K562 (cell line): ENCODE data around the gene SERP1. TPM values are rescaled to one million over a fixed set of nuclear protein-coding genes. Genes with fewer than 3 reads are reported as not detected.

Experiments
- ATAC-seq: fragments of 200-7000 bp; cut with Tn5 transposase; 3 replicates; pipeline ENCODE4 v1.9.1; 2020; ENCODE audit warnings: moderate library complexity
- BruUV-seq: library from RNA; stranded (reverse); fragments of 400-500 nt; replicated peaks from 2 replicates; lab custom pipeline; 2021; lab: Mats Ljungman, UMichigan
- CTCF ChIA-PET: fragments of 300-600 bp; formaldehyde crosslinking; extraction: SDS; loops from one replicate; lab custom pipeline; 2021; ENCODE audit warnings: low intra/inter-chr PET ratio; lab: Yijun Ruan, JAX
- POLR2A ChIA-PET: fragments of 300-600, 350-650 bp; sonication (Branson Sonifier 250); formaldehyde crosslinking; extraction: SDS; loops from one replicate; lab custom pipeline; 2021; ENCODE audit warnings: antibody characterized with exemption, inconsistent platforms; lab: Yijun Ruan, JAX
- DNase-seq, 4 experiments: peaks; one replicate each; pipeline versions ENCODE4 v3.0.0 to v3.0.0-alpha.2; 2011 to 2018; ENCODE audit warnings: low spot score in 3 of 4, mixed read lengths in 3 of 4; ENCODE audit errors: extremely low read depth in 1 of 4
- FAIRE-seq: peaks from 2 replicates; lab custom pipeline; 2011; peaks lifted over from hg19 to GRCh38; lab: Jason Lieb, UNC
- H2AFZ ChIP-seq: 2 replicates; pipeline ENCODE4 v1.6.0; 2011; ENCODE audit warnings: low read depth, low read length, control low read depth, inconsistent platforms
- H3K27ac ChIP-seq: fragments of 200-600 bp; 3 replicates; pipeline ENCODE4 v1.8.0; 2011; ENCODE audit warnings: low read depth, mild to moderate bottlenecking, control low read depth, inconsistent platforms, low read length, moderate library complexity, mixed read lengths; ENCODE audit errors: extremely low read depth
- H3K27me3 ChIP-seq, 2 experiments: fragments of 300-600 bp in 1 of 2; 2 replicates in 1 of 2; 3 replicates in 1 of 2; pipeline versions ENCODE4 v1.6.0 to v1.8.0; 2011; ENCODE audit warnings: inconsistent platforms in 2 of 2, low read length in 2 of 2, mild to moderate bottlenecking in 1 of 2, mixed read lengths in 1 of 2, moderate library complexity in 1 of 2; ENCODE audit not compliant: control insufficient read depth in 2 of 2, insufficient read depth in 2 of 2
- H3K36me3 ChIP-seq: fragments of 300-600 bp; 3 replicates; pipeline ENCODE4 v1.8.0; 2011; ENCODE audit warnings: mild to moderate bottlenecking, low read length, inconsistent platforms; ENCODE audit not compliant: control insufficient read depth, insufficient read depth
- H3K4me1 ChIP-seq, 2 experiments: fragments of 200-600 bp in 1 of 2; replicated peaks in 1 of 2; 2 replicates in 1 of 2; 3 replicates in 1 of 2; pipeline versions ENCODE4 v1.5.1 to v1.8.0; 2011; ENCODE audit warnings: inconsistent platforms in 2 of 2, low read length in 2 of 2, mild to moderate bottlenecking in 1 of 2, mixed read lengths in 1 of 2, moderate library complexity in 1 of 2; ENCODE audit not compliant: control insufficient read depth in 2 of 2, insufficient read depth in 2 of 2
- H3K4me2 ChIP-seq: 2 replicates; pipeline ENCODE4 v1.6.1; 2011; ENCODE audit warnings: low read length, control low read depth, inconsistent platforms, mixed read lengths; ENCODE audit not compliant: insufficient read depth
- H3K4me3 ChIP-seq: fragments of 200-600 bp; sonication (generic), shearing (Covaris generic); 2 replicates; pipeline ENCODE4 v1.5.1; 2016; ENCODE audit warnings: control low read depth, inconsistent platforms
- H3K79me2 ChIP-seq: fragments of 200-600 bp; 3 replicates; pipeline ENCODE4 v1.8.0; 2011; ENCODE audit warnings: low read length, inconsistent platforms; ENCODE audit not compliant: control insufficient read depth, insufficient read depth
- H3K9ac ChIP-seq, 2 experiments: 2 replicates each; pipeline versions ENCODE4 v1.6.0 to v1.6.1; 2011; ENCODE audit warnings: low read depth in 2 of 2, low read length in 2 of 2, control low read depth in 1 of 2, inconsistent platforms in 1 of 2, mild to moderate bottlenecking in 1 of 2, mixed read lengths in 1 of 2; ENCODE audit not compliant: insufficient read depth in 1 of 2
- H3K9me1 ChIP-seq: one replicate; pipeline ENCODE4 v1.6.0; 2011; ENCODE audit warnings: inconsistent platforms, mild to moderate bottlenecking, low read length, moderate library complexity; ENCODE audit not compliant: control insufficient read depth, insufficient read depth
- H3K9me3 ChIP-seq: replicated peaks from 2 replicates; pipeline ENCODE4 v1.5.1; 2011; ENCODE audit warnings: low read depth, low read length, inconsistent platforms; ENCODE audit not compliant: control insufficient read depth, insufficient read depth
- H4K20me1 ChIP-seq: replicated peaks from 2 replicates; pipeline ENCODE4 v1.6.1; 2011; ENCODE audit warnings: low read length, inconsistent platforms, mixed read lengths; ENCODE audit not compliant: control insufficient read depth, insufficient read depth
- BDP1 ChIP-seq: IDR thresholded peaks from 3 replicates; pipeline ENCODE4 v1.6.1; 2011; ENCODE audit not compliant: insufficient read length, insufficient read depth
- DDX20 ChIP-seq: fragments of 450-650 bp; IDR thresholded peaks from 2 replicates; pipeline ENCODE4 v1.6.1; 2016; ENCODE audit warnings: missing genetic modification characterization, low read depth, mild to moderate bottlenecking, missing compliant biosample characterization, moderate library complexity
- ETS2 ChIP-seq: IDR thresholded peaks from 2 replicates; pipeline ENCODE4 v1.6.1; 2016; ENCODE audit warnings: borderline replicate concordance, missing genetic modification characterization, mild to moderate bottlenecking, moderate library complexity, missing compliant biosample characterization; ENCODE audit not compliant: poor library complexity, severe bottlenecking
- HNRNPLL ChIP-seq: fragments of 200-400 bp; formaldehyde crosslinking; IDR thresholded peaks from 2 replicates; pipeline ENCODE4 v1.6.1; 2017; ENCODE audit warnings: low read length, low read depth, mild to moderate bottlenecking; ENCODE audit not compliant: poor library complexity, severe bottlenecking
- ZNF124 ChIP-seq: sonication (generic); formaldehyde crosslinking; IDR thresholded peaks from 2 replicates; pipeline ENCODE4 v1.8.1; 2022; ENCODE audit warnings: missing genetic modification reagents
- ZNF41 ChIP-seq: fragments of 250-450 bp; sonication (Bioruptor Pico); conservative IDR thresholded peaks from 2 replicates; pipeline ENCODE4 v1.4.0; 2020; ENCODE audit warnings: mild to moderate bottlenecking
- ZNF668 ChIP-seq: fragments of 250-450 bp; sonication (Bioruptor Pico); IDR thresholded peaks from 2 replicates; pipeline ENCODE4 v1.8.0; 2022; ENCODE audit warnings: mild to moderate bottlenecking, inconsistent platforms
- WGBS: fragments of 100-300 bp; shearing (Covaris generic); methylation state at CpG from one replicate; pipeline ENCODE4 v1.1.6; 2016; ENCODE audit warnings: low coverage, mixed read lengths; ENCODE audit not compliant: insufficient coverage; ENCODE audit errors: missing lambda C conversion rate; 5-methylcytosine and 5-hydroxymethylcytosine counted together
- in situ Hi-C: fragments of 300-500 bp; cut with MboI; formaldehyde crosslinking; loops from 4 replicates; pipeline ENCODE4 v1.15.0; 2018; ENCODE audit warnings: inconsistent platforms, mixed read lengths
- intact Hi-C: fragments of 100-400 bp; cut with micrococcal nuclease; formaldehyde crosslinking; loops from 2 replicates; pipeline ENCODE4 v1.14.2; 2022
- polyA plus RNA-seq, 8 experiments: library from polyadenylated mRNA; depleted of rRNA in 4 of 8; stranded (reverse) in 5 of 8; unstranded in 3 of 8; fragments of >200 nt; fragmentation: Nextera tagmentation in 2 of 8; fragmentation: Illumina TruSeq in 1 of 8; extraction: Ambion mirVana in 2 of 8; extraction: Trizol in 1 of 8; gene quantifications; 2 replicates each; pipeline versions ENCODE4 v1.2.1 to v1.2.3, GENCODE V29; 2011 to 2014; ENCODE audit warnings: inconsistent platforms in 1 of 8, missing spikeins in 1 of 8
- total RNA-seq, 7 experiments: library from RNA; depleted of rRNA in 6 of 7; stranded (reverse); fragments of >200 nt in 6 of 7; fragmentation: Illumina TruSeq in 2 of 7; extraction: Trizol in 2 of 7; gene quantifications; 2 replicates each; pipeline versions ENCODE4 v1.2.1 to v1.2.3, GENCODE V29; 2011 to 2021; ENCODE audit warnings: low replicate concordance in 1 of 7
- TF ChIP-seq, protein P1 (sequence below): fragments of 450-650 bp; IDR thresholded peaks from 2 replicates; pipeline ENCODE4 v1.6.1; 2017; ENCODE audit warnings: mild to moderate bottlenecking, moderate library complexity
- TF ChIP-seq, protein P2 (sequence below): fragments of 450-650 bp; IDR thresholded peaks from 2 replicates; pipeline ENCODE4 v1.6.1; 2016; ENCODE audit warnings: borderline replicate concordance
- TF ChIP-seq, protein P3 (sequence below): fragments of 250-450 bp; sonication (Bioruptor Pico); IDR thresholded peaks from 2 replicates; pipeline ENCODE4 v1.8.0; 2021; ENCODE audit warnings: mild to moderate bottlenecking, moderate library complexity
- TF ChIP-seq, protein P4 (sequence below), 2 experiments: fragments of 450-650 bp; IDR thresholded peaks; 2 replicates each; pipeline ENCODE4 v1.6.1; 2016

The SERP1 gene
- total and polyA plus RNA-seq, 9 of the 15 experiments (the other 6 are each of a cell fraction or from before 2014, with no cell fraction given) = 38.6 to 443 (median 121) TPM

DNA sequence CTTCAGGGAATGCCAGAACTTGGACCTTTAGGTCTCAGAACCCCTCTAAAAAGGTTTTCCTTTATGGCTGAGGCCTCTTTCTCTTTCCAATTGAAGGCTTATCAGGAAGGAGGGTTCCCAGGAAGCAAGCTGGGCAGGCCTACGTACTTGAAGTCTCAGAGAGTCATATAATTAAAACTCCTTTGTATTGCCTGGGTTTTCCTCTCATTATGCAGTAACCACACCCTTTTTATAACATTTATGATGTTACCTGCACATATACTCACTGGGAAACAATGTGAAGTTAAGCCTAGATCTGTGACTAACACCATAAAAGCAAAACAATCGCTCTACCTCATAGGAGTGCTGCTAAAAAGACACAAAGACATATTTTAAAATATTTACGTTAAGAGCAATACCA lies 27.3 kb downstream of the SERP1 start:
- Histone ChIP-seq H3K79me2 (no peaks in the 10 kb centered on the region), H3K4me2 (no peak overlapping the region), H3K9me3 (peaks cover 3% of the 10 kb centered on the region; the same call in 1 of the 2 replicates), H4K20me1 (no peaks in the 10 kb centered on the region), H3K4me1 (peaks cover 0 to 4% of the 10 kb centered on the region in 2 experiments; a peak in 1 of 5 replicates), H3K36me3 (no peaks in the 10 kb centered on the region), H3K27ac (no peak overlapping the region), H3K27me3 (no peaks in the 10 kb centered on the region), H2AFZ (0 out of 2 replicates have a peak overlapping the region, but pooled peaks have one; percentile 29), H3K4me3 (no peak overlapping the region), H3K9ac (no peak overlapping the region), H3K9me1 (no peaks in the 10 kb centered on the region)
- intact Hi-C loops (no loop called here), in situ Hi-C loops (loop anchor here (25.0 kb wide), 2 partner anchors 557 to 618 kb away; partner anchors contain the start of gene PFN2)
- no peak for FAIRE-seq
- no TSS peak for BruUV-seq
- ChIA-PET POLR2A (no interaction called here), CTCF (no interaction called here)
- TF ChIP-seq, protein P1, sequence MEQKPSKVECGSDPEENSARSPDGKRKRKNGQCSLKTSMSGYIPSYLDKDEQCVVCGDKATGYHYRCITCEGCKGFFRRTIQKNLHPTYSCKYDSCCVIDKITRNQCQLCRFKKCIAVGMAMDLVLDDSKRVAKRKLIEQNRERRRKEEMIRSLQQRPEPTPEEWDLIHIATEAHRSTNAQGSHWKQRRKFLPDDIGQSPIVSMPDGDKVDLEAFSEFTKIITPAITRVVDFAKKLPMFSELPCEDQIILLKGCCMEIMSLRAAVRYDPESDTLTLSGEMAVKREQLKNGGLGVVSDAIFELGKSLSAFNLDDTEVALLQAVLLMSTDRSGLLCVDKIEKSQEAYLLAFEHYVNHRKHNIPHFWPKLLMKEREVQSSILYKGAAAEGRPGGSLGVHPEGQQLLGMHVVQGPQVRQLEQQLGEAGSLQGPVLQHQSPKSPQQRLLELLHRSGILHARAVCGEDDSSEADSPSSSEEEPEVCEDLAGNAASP = no peak
- TF ChIP-seq DDX20 (tag) (no peak), BDP1 (no peak), ETS2 (no peak), ZNF124 (CRISPR knock-in tag) (no peak), ZNF41 (CRISPR knock-in tag) (no peak), ZNF668 (CRISPR knock-in tag) (no peak), HNRNPLL (no peak)
- TF ChIP-seq, protein P2, sequence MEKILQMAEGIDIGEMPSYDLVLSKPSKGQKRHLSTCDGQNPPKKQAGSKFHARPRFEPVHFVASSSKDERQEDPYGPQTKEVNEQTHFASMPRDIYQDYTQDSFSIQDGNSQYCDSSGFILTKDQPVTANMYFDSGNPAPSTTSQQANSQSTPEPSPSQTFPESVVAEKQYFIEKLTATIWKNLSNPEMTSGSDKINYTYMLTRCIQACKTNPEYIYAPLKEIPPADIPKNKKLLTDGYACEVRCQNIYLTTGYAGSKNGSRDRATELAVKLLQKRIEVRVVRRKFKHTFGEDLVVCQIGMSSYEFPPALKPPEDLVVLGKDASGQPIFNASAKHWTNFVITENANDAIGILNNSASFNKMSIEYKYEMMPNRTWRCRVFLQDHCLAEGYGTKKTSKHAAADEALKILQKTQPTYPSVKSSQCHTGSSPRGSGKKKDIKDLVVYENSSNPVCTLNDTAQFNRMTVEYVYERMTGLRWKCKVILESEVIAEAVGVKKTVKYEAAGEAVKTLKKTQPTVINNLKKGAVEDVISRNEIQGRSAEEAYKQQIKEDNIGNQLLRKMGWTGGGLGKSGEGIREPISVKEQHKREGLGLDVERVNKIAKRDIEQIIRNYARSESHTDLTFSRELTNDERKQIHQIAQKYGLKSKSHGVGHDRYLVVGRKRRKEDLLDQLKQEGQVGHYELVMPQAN = no peak
- TF ChIP-seq, protein P3, sequence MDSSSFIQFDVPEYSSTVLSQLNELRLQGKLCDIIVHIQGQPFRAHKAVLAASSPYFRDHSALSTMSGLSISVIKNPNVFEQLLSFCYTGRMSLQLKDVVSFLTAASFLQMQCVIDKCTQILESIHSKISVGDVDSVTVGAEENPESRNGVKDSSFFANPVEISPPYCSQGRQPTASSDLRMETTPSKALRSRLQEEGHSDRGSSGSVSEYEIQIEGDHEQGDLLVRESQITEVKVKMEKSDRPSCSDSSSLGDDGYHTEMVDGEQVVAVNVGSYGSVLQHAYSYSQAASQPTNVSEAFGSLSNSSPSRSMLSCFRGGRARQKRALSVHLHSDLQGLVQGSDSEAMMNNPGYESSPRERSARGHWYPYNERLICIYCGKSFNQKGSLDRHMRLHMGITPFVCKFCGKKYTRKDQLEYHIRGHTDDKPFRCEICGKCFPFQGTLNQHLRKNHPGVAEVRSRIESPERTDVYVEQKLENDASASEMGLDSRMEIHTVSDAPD = no peak
- TF ChIP-seq, protein P4, sequence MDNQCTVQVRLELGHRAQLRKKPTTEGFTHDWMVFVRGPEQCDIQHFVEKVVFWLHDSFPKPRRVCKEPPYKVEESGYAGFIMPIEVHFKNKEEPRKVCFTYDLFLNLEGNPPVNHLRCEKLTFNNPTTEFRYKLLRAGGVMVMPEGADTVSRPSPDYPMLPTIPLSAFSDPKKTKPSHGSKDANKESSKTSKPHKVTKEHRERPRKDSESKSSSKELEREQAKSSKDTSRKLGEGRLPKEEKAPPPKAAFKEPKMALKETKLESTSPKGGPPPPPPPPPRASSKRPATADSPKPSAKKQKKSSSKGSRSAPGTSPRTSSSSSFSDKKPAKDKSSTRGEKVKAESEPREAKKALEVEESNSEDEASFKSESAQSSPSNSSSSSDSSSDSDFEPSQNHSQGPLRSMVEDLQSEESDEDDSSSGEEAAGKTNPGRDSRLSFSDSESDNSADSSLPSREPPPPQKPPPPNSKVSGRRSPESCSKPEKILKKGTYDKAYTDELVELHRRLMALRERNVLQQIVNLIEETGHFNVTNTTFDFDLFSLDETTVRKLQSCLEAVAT (IDR thresholded peaks at IDR 0.05) = no peak
- 17% methylated on average over 3 of the region's 3 CpGs for WGBS
- DNase-seq = no peak
- no peak for ATAC-seq
